Measurements from ENCODE around the gene TRPM3. TPM values are rescaled to one million over a fixed set of nuclear protein-coding genes. Genes with fewer than 3 reads are reported as not detected.

Gene TRPM3
- total and polyA plus RNA-seq, 9 of the 15 experiments (the other 6 are each of a cell fraction or from before 2014, with no cell fraction given) = 0.04 TPM; not detected in 8

- FAIRE-seq = no peak
- Histone ChIP-seq H3K36me3 (ENCODE audit: control insufficient read depth, insufficient read depth, low read length) (no peaks in the 10 kb centered on the region), H3K4me3 (no peak overlapping the region), H3K9ac (ENCODE audit: insufficient read depth in 1 of 2, low read depth in 2 of 2, low read length in 2 of 2) (no peak overlapping the region), H3K4me1 (replicated peaks in 1 of 2; ENCODE audit: control insufficient read depth in 2 of 2, insufficient read depth in 2 of 2, low read length in 2 of 2) (peaks cover 14 to 34% of the 10 kb centered on the region in 2 experiments; a peak in 4 of 5 replicates), H3K9me3 (replicated peaks; ENCODE audit: control insufficient read depth, insufficient read depth, low read depth, low read length) (no peaks in the 10 kb centered on the region), H4K20me1 (replicated peaks; ENCODE audit: control insufficient read depth, insufficient read depth, low read length) (no peaks in the 10 kb centered on the region), H3K79me2 (ENCODE audit: control insufficient read depth, insufficient read depth, low read length) (no peaks in the 10 kb centered on the region), H3K27ac (ENCODE audit: extremely low read depth, low read depth, low read length) (no peak overlapping the region), H3K4me2 (ENCODE audit: insufficient read depth, low read length) (no peak overlapping the region), H3K27me3 (ENCODE audit: control insufficient read depth in 2 of 2, insufficient read depth in 2 of 2, low read length in 2 of 2) (no peaks in the 10 kb centered on the region), H2AFZ (ENCODE audit: low read depth, low read length) (no peak overlapping the region), H3K9me1 (ENCODE audit: control insufficient read depth, insufficient read depth, low read length) (no peaks in the 10 kb centered on the region)
- TF ChIP-seq ARID3A (IDR thresholded peaks at IDR 0.05; ENCODE audit: borderline replicate concordance, low read depth, low read length) = no peak
- TF ChIP-seq MTA3 (IDR thresholded peaks at IDR 0.05; ENCODE audit: borderline replicate concordance) = no peak
- no peak for TF ChIP-seq ZC3H4 (CRISPR knock-in tag; IDR thresholded peaks at IDR 0.05; ENCODE audit: borderline replicate concordance)
- TF ChIP-seq TCF15 (CRISPR knock-in tag; IDR thresholded peaks at IDR 0.05) = no peak
- no peak for TF ChIP-seq EZH2 (IDR thresholded peaks at IDR 0.05; ENCODE audit: borderline replicate concordance, low read depth, low read length)
- TF ChIP-seq HDAC8 (tag; IDR thresholded peaks at IDR 0.05) = no peak
- TF ChIP-seq TRIM28 (IDR thresholded peaks at IDR 0.05) = no peak
- TF ChIP-seq PHF20 (IDR thresholded peaks at IDR 0.05; ENCODE audit: partially characterized antibody) = no peak
- TF ChIP-seq ETS1 (conservative IDR thresholded peaks at IDR 0.05; ENCODE audit: control insufficient read depth, low read depth, low read length) = no peak
- ChIA-PET CTCF (ENCODE audit: low intra/inter-chr PET ratio) (no interaction called here), POLR2A (no interaction called here)
- no TSS peak for BruUV-seq (replicated peaks)
- no peak for ATAC-seq
- intact Hi-C loops (cut with micrococcal nuclease) (loop anchor here (10.0 kb wide), 1 partner anchor 227 kb away; the partner anchor contains the start of gene SMC5), in situ Hi-C loops (cut with MboI) (no loop called here)
- DNase-seq (ENCODE audit: extremely low read depth in 1 of 4, low spot score in 3 of 4) = no peak
- WGBS (ENCODE audit: insufficient coverage, low coverage, missing lambda C conversion rate) = 38% methylated on average over 1 of the region's 1 CpG
Measured at GRCh38 chr9:70481471-70481870, 640.0 kb downstream of the TRPM3 start.

Data from K562 (cell line).